GM12872 (cell line): Measurements from ENCODE around the gene EXOC5.

Experiments
- TF ChIP-seq, protein P1 (sequence below): IDR thresholded peaks from 3 replicates; pipeline ENCODE4 v1.5.1; 2011; ENCODE audit warnings: low read depth, mild to moderate bottlenecking, low read length, moderate library complexity; ENCODE audit not compliant: insufficient read depth

EXOC5 gene

DNA sequence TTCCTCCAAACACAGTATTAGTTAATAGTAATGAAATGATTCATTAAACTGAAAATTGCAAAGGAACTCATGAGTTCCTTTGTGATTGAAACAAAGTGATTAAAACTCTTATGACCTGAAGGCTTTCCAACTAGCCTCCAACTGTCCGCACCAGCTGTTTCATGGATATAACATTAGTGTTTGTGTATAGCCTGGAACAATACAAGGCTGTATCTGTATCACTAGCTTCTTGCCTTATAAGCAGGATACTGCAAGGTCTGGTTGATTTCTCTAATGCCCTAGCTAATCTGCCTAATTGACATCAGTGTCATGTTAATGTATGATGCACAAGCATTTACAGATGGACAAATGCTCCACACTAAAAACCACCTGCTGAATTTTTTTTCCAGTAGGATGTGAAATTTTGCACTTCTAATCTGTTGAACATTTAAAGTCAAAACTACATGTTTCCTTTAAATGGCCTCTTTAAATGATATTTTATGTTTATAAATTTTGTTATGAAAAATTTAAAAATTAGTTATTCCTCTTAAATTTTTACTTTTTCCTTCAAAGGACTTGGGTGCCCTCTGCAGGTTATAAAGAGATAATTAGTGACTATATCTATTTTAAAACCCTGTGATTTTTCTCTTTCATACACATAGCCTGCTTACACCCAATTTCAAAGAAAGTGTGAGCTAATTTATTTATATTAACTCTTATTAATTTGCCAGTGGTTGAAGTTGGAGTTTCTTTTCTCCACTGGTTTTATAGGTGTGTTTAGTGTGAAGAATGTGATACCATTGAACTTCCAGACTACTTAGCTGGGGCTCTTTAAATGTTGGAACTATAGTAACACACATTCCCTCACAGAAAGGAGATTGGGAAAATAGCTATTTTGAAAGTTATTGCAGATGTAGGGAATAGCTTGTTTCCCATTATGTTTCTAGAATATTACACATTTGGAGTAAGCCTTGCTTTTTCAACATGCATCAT is 25.4 kb upstream of the EXOC5 start:
- TF ChIP-seq, protein P1, sequence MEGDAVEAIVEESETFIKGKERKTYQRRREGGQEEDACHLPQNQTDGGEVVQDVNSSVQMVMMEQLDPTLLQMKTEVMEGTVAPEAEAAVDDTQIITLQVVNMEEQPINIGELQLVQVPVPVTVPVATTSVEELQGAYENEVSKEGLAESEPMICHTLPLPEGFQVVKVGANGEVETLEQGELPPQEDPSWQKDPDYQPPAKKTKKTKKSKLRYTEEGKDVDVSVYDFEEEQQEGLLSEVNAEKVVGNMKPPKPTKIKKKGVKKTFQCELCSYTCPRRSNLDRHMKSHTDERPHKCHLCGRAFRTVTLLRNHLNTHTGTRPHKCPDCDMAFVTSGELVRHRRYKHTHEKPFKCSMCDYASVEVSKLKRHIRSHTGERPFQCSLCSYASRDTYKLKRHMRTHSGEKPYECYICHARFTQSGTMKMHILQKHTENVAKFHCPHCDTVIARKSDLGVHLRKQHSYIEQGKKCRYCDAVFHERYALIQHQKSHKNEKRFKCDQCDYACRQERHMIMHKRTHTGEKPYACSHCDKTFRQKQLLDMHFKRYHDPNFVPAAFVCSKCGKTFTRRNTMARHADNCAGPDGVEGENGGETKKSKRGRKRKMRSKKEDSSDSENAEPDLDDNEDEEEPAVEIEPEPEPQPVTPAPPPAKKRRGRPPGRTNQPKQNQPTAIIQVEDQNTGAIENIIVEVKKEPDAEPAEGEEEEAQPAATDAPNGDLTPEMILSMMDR, result 0 out of 3 replicates have a peak, but pooled peaks have one; percentile 12

DNA sequence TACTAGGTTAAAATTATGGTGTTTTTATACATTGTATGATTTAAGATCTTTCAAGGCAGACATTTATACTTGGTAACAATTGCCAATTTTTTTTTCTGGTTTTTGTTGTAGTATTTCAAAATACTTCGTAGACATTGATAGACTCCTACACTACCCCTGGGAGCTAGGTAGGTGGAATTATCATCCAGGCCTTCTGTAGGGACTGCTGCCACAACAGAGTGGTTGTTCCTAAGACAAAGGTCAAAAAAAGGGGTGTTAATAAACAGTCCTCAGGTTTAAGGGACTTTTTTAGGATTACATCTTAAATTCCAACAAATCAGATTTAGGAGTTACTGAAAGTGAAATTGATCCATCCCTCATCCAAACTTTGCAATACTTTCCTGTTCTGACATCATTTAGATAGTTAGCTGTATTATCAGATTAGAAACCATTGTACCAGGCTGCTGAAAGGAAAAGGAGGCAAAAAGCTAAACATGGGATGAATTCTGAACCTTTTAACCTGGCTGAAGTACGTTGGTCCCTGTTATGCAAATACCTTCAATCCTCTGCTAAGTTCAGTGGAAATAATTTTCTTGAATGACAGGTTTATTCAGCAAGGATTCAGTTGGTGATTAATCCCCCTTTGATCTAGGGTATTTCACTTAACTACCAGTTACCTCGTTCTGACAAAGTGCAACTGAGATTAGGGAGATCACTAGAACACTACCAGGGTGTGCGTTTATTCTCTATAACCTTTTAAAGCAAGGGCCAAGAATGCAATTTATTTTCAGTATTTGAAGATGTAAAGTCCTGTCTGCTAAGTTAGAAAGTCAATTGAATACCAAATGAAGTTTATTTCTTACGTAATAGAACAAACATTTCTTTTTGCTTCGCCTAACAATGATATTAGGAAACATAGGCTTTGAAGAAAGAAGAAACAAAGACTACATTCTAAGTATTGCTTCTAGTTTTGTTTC is 23.3 kb upstream of the EXOC5 start:
- TF ChIP-seq, protein P1, result no peak

DNA sequence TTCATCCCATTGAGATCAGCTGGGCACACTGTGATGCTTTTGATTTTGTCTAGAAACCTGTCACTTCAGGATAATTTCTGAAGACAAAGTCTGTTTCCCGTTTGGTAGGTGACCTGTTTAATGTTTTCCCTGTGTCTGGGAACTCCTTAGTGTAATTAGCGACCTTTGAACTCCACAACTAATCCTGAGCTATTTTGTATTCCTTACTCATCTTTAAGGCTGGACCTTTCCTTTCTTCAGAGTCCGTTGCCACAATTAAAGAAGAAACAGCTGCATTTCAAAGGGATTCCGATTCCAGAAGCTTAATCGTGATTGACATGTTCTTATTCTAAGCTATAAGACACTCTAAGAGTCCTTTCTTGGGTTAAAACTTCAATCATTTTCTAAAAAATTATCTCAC is 22.0 kb upstream of the EXOC5 start:
- TF ChIP-seq, protein P1, result no peak

DNA sequence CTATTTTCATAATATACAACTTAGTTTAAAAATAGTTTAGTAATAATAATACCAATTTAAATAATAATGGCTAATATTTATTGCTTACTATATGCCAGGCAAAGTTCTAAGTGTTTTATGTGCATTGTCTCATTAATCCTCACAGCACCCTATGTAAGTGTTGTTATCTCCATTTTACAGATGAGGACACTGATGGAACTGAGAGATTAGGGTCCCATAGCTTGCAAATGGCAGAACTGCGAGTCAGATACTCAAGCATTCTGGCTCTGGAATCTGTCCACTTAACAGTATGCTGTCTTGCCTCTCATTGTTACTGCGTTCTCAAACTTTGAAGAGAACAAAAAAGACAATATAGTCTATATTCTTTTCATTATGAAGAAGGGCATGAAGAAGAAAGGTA is 19.0 kb upstream of the EXOC5 start:
- TF ChIP-seq, protein P1, result no peak

DNA sequence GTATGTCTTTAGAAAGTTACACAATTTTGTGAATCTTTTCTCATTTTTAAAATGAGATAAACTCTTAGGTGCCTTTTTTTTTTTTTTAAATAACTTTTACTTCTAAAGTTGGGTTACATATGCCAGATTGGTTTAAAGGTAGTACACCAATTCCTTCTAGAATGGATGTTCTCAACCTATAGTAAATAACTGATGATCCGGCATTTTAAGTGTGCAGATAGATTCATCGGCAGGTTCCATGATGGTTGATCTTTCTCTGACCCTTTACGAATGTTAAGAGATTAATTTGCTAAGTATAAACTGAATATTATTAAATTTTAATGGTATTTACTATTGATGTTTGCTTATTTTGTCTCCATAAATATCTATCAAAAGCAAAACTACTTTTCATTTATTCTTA is 8.4 kb upstream of the EXOC5 start:
- TF ChIP-seq, protein P1, result no peak

DNA sequence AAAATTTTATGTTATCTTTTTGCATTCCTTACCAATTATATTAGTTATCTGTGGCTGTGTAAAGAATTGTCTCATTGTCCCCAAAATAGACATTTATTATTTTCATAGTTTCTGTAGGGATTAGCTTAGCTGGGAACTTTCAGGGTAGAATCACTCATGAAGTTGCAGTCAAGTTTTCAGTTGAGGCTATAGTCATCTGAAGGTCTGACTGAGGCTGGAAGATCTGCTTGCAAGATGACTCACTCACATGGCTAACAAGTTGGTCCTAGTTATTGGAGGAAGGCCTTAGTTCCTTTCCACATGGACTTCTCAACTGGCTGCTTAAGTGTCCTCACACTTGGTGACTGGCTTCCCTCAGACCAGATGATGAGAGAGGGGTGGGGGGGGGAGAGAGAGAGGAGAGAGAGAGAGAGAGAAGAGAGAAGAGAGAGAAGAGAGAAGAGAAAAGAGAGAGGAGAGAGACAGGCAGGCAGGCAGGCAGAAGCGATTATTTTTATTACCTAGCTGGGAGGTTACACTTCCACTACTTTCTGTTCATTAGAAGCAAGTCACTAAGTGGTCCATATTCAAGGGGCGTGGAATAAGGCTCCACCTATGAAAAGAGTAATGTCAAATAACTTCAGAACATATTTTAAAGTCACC is 6.4 kb upstream of the EXOC5 start:
- TF ChIP-seq, protein P1, result no peak

DNA sequence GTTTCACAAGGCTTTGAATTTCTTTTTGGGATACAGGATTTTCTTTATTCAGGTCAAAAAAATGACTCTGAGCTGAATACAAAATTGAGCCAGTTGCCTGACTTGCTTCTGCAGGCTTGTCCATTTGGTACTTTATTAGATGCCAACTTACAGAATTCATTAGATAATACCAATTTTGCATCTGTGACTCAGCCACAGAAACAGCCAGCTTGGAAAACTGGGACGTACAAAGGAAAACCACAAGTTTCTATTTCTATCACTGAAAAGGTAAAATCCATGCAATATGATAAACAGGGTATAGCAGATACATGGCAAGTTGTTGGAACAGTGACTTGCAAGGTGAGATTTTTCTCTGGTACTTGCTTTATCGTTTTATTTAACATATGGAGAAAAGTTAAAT is 5.8 kb upstream of the EXOC5 start:
- TF ChIP-seq, protein P1, result no peak
